Stimulated activated naive CD8-positive, alpha-beta T cell treated with anti-CD3 and anti-CD28 coated beads, Interleukin-15, amount 100 ng/mL, for 72 hours (primary cell): Measurements from ENCODE around the gene U2SURP.
A peak's percentile ranks its signal among the peaks of the same experiment; 100 is the strongest.

Experiments used
- ATAC-seq: fragments of 150-1000 bp; cut with Tn5 transposase; 2 replicates; pipeline ENCODE4 v1.10.0; 2021; ENCODE audit warnings: mild to moderate bottlenecking, moderate library complexity
- DNase-seq, 2 donors: peaks; one replicate each; pipeline ENCODE4 v3.0.0; 2021 to 2022
- H3K27ac Mint-ChIP-seq, 2 donors: one replicate each; pipeline ENCODE4 v1.8.0; 2022; ENCODE audit warnings: mild to moderate bottlenecking in 2 of 2, mixed read lengths in 2 of 2, moderate library complexity in 2 of 2
- H3K27me3 Mint-ChIP-seq: one replicate; pipeline ENCODE4 v1.8.0; 2022; ENCODE audit warnings: mixed read lengths
- H3K4me1 Mint-ChIP-seq: one replicate; pipeline ENCODE4 v1.8.0; 2022; ENCODE audit warnings: mild to moderate bottlenecking, mixed read lengths
- H3K4me3 Mint-ChIP-seq, 2 donors: one replicate each; pipeline ENCODE4 v1.8.0; 2022; ENCODE audit warnings: mild to moderate bottlenecking in 2 of 2, mixed read lengths in 2 of 2, moderate library complexity in 1 of 2
- H3K9me3 Mint-ChIP-seq, 2 donors: one replicate each; pipeline ENCODE4 v1.8.0; 2022; ENCODE audit warnings: mixed read lengths in 2 of 2

U2SURP gene

GRCh38 chr3:143090976-143091837 is 89.8 kb downstream of the U2SURP start:
- H3K4me3 Mint-ChIP-seq: no peak overlapping the region
- DNase-seq (no peak), ATAC-seq (no peak)
- H3K9me3 Mint-ChIP-seq: no peaks in the 10 kb centered on the region
- no peaks in the 10 kb centered on the region for H3K27me3 Mint-ChIP-seq
- H3K27ac Mint-ChIP-seq: peak overlapping the region in 1 of 2 donors; percentile 64
- no peaks in the 10 kb centered on the region for H3K4me1 Mint-ChIP-seq

- no peaks in the 10 kb centered on the region for H3K4me1 Mint-ChIP-seq
- no peak for DNase-seq
- no peaks in the 10 kb centered on the region for H3K9me3 Mint-ChIP-seq
- H3K27me3 Mint-ChIP-seq: no peaks in the 10 kb centered on the region
- ATAC-seq: no peak
- H3K4me3 Mint-ChIP-seq: no peak overlapping the region
- H3K27ac Mint-ChIP-seq: no peak overlapping the region
Measured at GRCh38 chr3:143092191-143092590, 90.8 kb downstream of the U2SURP start.

GRCh38 chr3:143095813-143096212 is 94.4 kb downstream of the U2SURP start:
- ATAC-seq (no peak), DNase-seq (no peak)
- H3K9me3 Mint-ChIP-seq: no peaks in the 10 kb centered on the region
- H3K27me3 Mint-ChIP-seq: peaks cover 13% of the 10 kb centered on the region
- no peak overlapping the region for H3K27ac Mint-ChIP-seq
- H3K4me3 Mint-ChIP-seq: no peak overlapping the region
- no peaks in the 10 kb centered on the region for H3K4me1 Mint-ChIP-seq

GRCh38 chr3:143098032-143098764 is 96.8 kb downstream of the U2SURP start:
- Mint-ChIP-seq H3K4me1 (no peaks in the 10 kb centered on the region), H3K9me3 (peaks cover 0 to 3% of the 10 kb centered on the region in 2 donors)
- no peak for ATAC-seq

GRCh38 chr3:143099210-143099609 is 97.8 kb downstream of the U2SURP start:
- no peak overlapping the region for H3K27ac Mint-ChIP-seq
- ATAC-seq (no peak), DNase-seq (no peak)
- H3K27me3 Mint-ChIP-seq: peaks cover 22% of the 10 kb centered on the region
- H3K4me1 Mint-ChIP-seq: no peaks in the 10 kb centered on the region
- H3K9me3 Mint-ChIP-seq: peaks cover 0 to 12% of the 10 kb centered on the region in 2 donors
- H3K4me3 Mint-ChIP-seq: no peak overlapping the region

More at GRCh38 chr3:143098032-143098764, 96.8 kb downstream of the U2SURP start:
- no peak for DNase-seq
- Mint-ChIP-seq H3K27me3 (peaks cover 22% of the 10 kb centered on the region), H3K4me3 (no peak overlapping the region), H3K27ac (no peak overlapping the region)

GRCh38 chr3:143099690-143100089 is 98.3 kb downstream of the U2SURP start:
- Mint-ChIP-seq H3K9me3 (peaks cover 4 to 17% of the 10 kb centered on the region in 2 donors), H3K27me3 (peaks cover 22% of the 10 kb centered on the region), H3K4me3 (no peak overlapping the region), H3K4me1 (no peaks in the 10 kb centered on the region), H3K27ac (no peak overlapping the region)
- DNase-seq (no peak), ATAC-seq (no peak)

- peaks cover 22% of the 10 kb centered on the region for H3K27me3 Mint-ChIP-seq
- H3K27ac Mint-ChIP-seq: no peak overlapping the region
- no peak overlapping the region for H3K4me3 Mint-ChIP-seq
- H3K4me1 Mint-ChIP-seq: no peaks in the 10 kb centered on the region
- ATAC-seq (no peak), DNase-seq (no peak)
- H3K9me3 Mint-ChIP-seq: peaks cover 10 to 25% of the 10 kb centered on the region in 2 donors
Measured at GRCh38 chr3:143100451-143100850, 99.1 kb downstream of the U2SURP start.

GRCh38 chr3:143101792-143102381 is 100.5 kb downstream of the U2SURP start:
- no peak for ATAC-seq
- Mint-ChIP-seq H3K27me3 (peaks cover 22% of the 10 kb centered on the region), H3K4me1 (no peaks in the 10 kb centered on the region), H3K9me3 (peaks cover 19 to 37% of the 10 kb centered on the region in 2 donors), H3K27ac (no peak overlapping the region), H3K4me3 (no peak overlapping the region)
- DNase-seq: no peak

- no peaks in the 10 kb centered on the region for H3K4me1 Mint-ChIP-seq
Measured at GRCh38 chr3:143103652-143104051, 102.3 kb downstream of the U2SURP start.

GRCh38 chr3:143105170-143105569 is 103.8 kb downstream of the U2SURP start:
- ATAC-seq (no peak), DNase-seq (no peak)
- Mint-ChIP-seq H3K4me3 (no peak overlapping the region), H3K4me1 (no peaks in the 10 kb centered on the region), H3K9me3 (peaks cover 19 to 37% of the 10 kb centered on the region in 2 donors), H3K27ac (no peak overlapping the region), H3K27me3 (peaks cover 11% of the 10 kb centered on the region)

More at GRCh38 chr3:143103652-143104051, 102.3 kb downstream of the U2SURP start:
- DNase-seq (no peak), ATAC-seq (peak; percentile 71)
- Mint-ChIP-seq H3K4me3 (no peak overlapping the region), H3K27ac (peak overlapping the region in 1 of 2 donors; percentile 74), H3K9me3 (peaks cover 19 to 37% of the 10 kb centered on the region in 2 donors), H3K27me3 (peaks cover 22% of the 10 kb centered on the region)

GRCh38 chr3:143109861-143110260 is 108.5 kb downstream of the U2SURP start:
- Mint-ChIP-seq H3K27me3 (peaks cover 8% of the 10 kb centered on the region), H3K4me3 (no peak overlapping the region), H3K4me1 (no peaks in the 10 kb centered on the region), H3K27ac (no peak overlapping the region), H3K9me3 (peaks cover 14 to 18% of the 10 kb centered on the region in 2 donors)
- ATAC-seq (no peak), DNase-seq (no peak)
